Spleen (tissue), 11 donors: Measurements from ENCODE around the gene TMEM208. TPM values are rescaled to one million over a fixed set of nuclear protein-coding genes. Genes with fewer than 3 reads are reported as not detected.

Experiments used
- DNase-seq: peaks from one replicate; pipeline ENCODE4 v3.0.0-alpha.2; 2020
- H3K27ac ChIP-seq, 8 donors: fragments of 200-600 bp; sonication (generic) in 7 of 8; 1 replicate in 4 of 8; 2 replicates in 4 of 8; pipeline versions ENCODE4 v1.5.0 to v1.8.0; 2016 to 2021; ENCODE audit warnings: inconsistent platforms in 4 of 8, mild to moderate bottlenecking in 4 of 8, moderate library complexity in 1 of 8
- H3K27me3 ChIP-seq, 7 donors: fragments of 200-600 bp; sonication (generic) in 6 of 7; replicated peaks in 1 of 7; 1 replicate in 4 of 7; 2 replicates in 3 of 7; pipeline versions ENCODE4 v1.5.0 to v1.8.0; 2016 to 2021; ENCODE audit warnings: inconsistent platforms in 3 of 7, mild to moderate bottlenecking in 1 of 7
- H3K36me3 ChIP-seq, 6 donors: fragments of 200-600 bp; sonication (generic) in 5 of 6; 1 replicate in 4 of 6; 2 replicates in 2 of 6; pipeline versions ENCODE4 v1.5.0 to v1.8.0; 2016 to 2021; ENCODE audit warnings: inconsistent platforms in 2 of 6
- H3K4me1 ChIP-seq, 6 donors: fragments of 200-600 bp; sonication (generic) in 5 of 6; 1 replicate in 3 of 6; 2 replicates in 3 of 6; pipeline versions ENCODE4 v1.5.0 to v1.8.0; 2016 to 2021; ENCODE audit warnings: inconsistent platforms in 3 of 6
- H3K4me3 ChIP-seq, 8 donors: fragments of 200-600 bp; sonication (generic) in 7 of 8; 1 replicate in 4 of 8; 2 replicates in 4 of 8; pipeline versions ENCODE4 v1.5.0 to v1.8.0; 2016 to 2021; ENCODE audit warnings: inconsistent platforms in 4 of 8, mild to moderate bottlenecking in 4 of 8, moderate library complexity in 2 of 8
- H3K9me3 ChIP-seq, 8 donors: fragments of 200-600 bp; sonication (generic) in 7 of 8; 1 replicate in 4 of 8; 2 replicates in 4 of 8; pipeline versions ENCODE4 v1.5.0 to v1.8.0; 2016 to 2021; ENCODE audit warnings: inconsistent platforms in 4 of 8
- CTCF ChIP-seq, 11 experiments: fragments of 200-600 bp in 7 of 11; fragments of 450-650 bp in 4 of 11; sonication (generic) in 4 of 11; IDR thresholded peaks in 8 of 11; conservative IDR thresholded peaks in 3 of 11; 1 replicate in 7 of 11; 2 replicates in 4 of 11; pipeline versions ENCODE4 v1.4.0 to v1.8.0; 2016 to 2021; ENCODE audit warnings: antibody characterized with exemption in 11 of 11, inconsistent platforms in 4 of 11, mild to moderate bottlenecking in 1 of 11
- POLR2A ChIP-seq, 3 donors: fragments of 450-650 bp; IDR thresholded peaks; one replicate each; pipeline ENCODE4 v1.5.1; 2017; ENCODE audit warnings: antibody characterized with exemption in 3 of 3, mild to moderate bottlenecking in 1 of 3
- POLR2AphosphoS5 ChIP-seq, 3 donors: sonication (generic); formaldehyde crosslinking; IDR thresholded peaks; one replicate each; pipeline ENCODE4 v1.5.1; 2017; ENCODE audit warnings: antibody characterized with exemption in 3 of 3
- WGBS, 5 donors: extraction: QIAGEN DNeasy Blood & Tissue Kit in 3 of 5; methylation state at CpG; one replicate each; pipeline versions ENCODE4 v1.1.5 to v1.1.7; 2013 to 2018; 5-methylcytosine and 5-hydroxymethylcytosine counted together
- intact Hi-C: fragments of 100-400 bp; cut with DNase I; formaldehyde crosslinking; loops from one replicate; pipeline ENCODE4 v1.15.0; 2023; ENCODE audit warnings: low total_unique reads
- polyA plus RNA-seq, 3 donors: library from polyadenylated mRNA; stranded (reverse); fragments of 200-250 nt; gene quantifications; one replicate each; pipeline ENCODE4 v1.2.1, GENCODE V29; 2013
- total RNA-seq, 7 donors: library from RNA; depleted of rRNA in 3 of 7; stranded (reverse); fragments of >200 nt in 3 of 7; fragmentation: NEBNext Ultra II Directional in 4 of 7; extraction: Animal tissue kit (Norgen Biotek cat#: 25700) in 4 of 7; gene quantifications; one replicate each; pipeline versions ENCODE4 v1.1.0 to v1.2.1, GENCODE V29; 2016 to 2021
- donor health status: healthy with polysubstance abuse.
- donor health status: DM: no; HTN: no; CAD: no; lungs with moderate emphysema.
- donor health status: DM: no; HTN: no; CAD: no.
- donor health status: Bipolar disorder and iron deficiency.
- donor health status: healthy.
- donor health status: DM: no; HTN: no; CAD: no.
- donor health status: DM: yes; HTN: yes; CAD: no.

The TMEM208 gene
- total and polyA plus RNA-seq, 10 donors: 28.1 to 68.7 (median 35.8) TPM

GRCh38 chr16:67193536-67193935, 33.4 kb upstream of the TMEM208 start:
- peak overlapping the region in 5 of 8 donors; percentile 73 to 99 (median 95) for H3K4me3 ChIP-seq
- DNase-seq: no peak
- intact Hi-C loops: no loop called here
- H3K9me3 ChIP-seq: no peaks in the 10 kb centered on the region
- peaks cover 32 to 89% (median 52%) of the 10 kb centered on the region in 6 donors for H3K4me1 ChIP-seq
- no peaks in the 10 kb centered on the region for H3K27me3 ChIP-seq
- TF ChIP-seq POLR2A (IDR thresholded peaks at IDR 0.05) (no peak), POLR2AphosphoS5 (IDR thresholded peaks at IDR 0.05) (no peak), CTCF (IDR thresholded peaks at IDR 0.05 in 8 of 11, conservative IDR thresholded peaks at IDR 0.05 in 3 of 11) (no peak)
- H3K27ac ChIP-seq: peak overlapping the region in 3 of 8 donors; percentile 87 to 95 (median 88)
- H3K36me3 ChIP-seq: peaks cover 0 to 57% (median 47%) of the 10 kb centered on the region in 6 donors

- no peaks in the 10 kb centered on the region for H3K9me3 ChIP-seq
- DNase-seq: no peak
- TF ChIP-seq POLR2A (IDR thresholded peaks at IDR 0.05): no peak
- no peak for TF ChIP-seq CTCF (IDR thresholded peaks at IDR 0.05 in 8 of 11, conservative IDR thresholded peaks at IDR 0.05 in 3 of 11)
- TF ChIP-seq POLR2AphosphoS5 (IDR thresholded peaks at IDR 0.05): peak in 1 of 3 donors; percentile 40
- H3K36me3 ChIP-seq: peaks cover 0 to 64% (median 53%) of the 10 kb centered on the region in 6 donors
- intact Hi-C loops: no loop called here
- 78 to 97% (median 86%) methylated on average over 3 to 6 of the region's 6 CpGs for WGBS, 5 donors
- peak overlapping the region in 1 of 8 donors; percentile 95 for H3K27ac ChIP-seq
- no peaks in the 10 kb centered on the region for H3K27me3 ChIP-seq
- H3K4me3 ChIP-seq: peak overlapping the region in 1 of 8 donors; percentile 3
- peaks cover 33 to 87% (median 51%) of the 10 kb centered on the region in 6 donors for H3K4me1 ChIP-seq
Measured at GRCh38 chr16:67194260-67194659, 32.7 kb upstream of the TMEM208 start.

GRCh38 chr16:67195676-67196075, 31.3 kb upstream of the TMEM208 start:
- TF ChIP-seq POLR2AphosphoS5 (IDR thresholded peaks at IDR 0.05): peak in 1 of 3 donors; percentile 14
- no peak for TF ChIP-seq CTCF (IDR thresholded peaks at IDR 0.05 in 8 of 11, conservative IDR thresholded peaks at IDR 0.05 in 3 of 11)
- TF ChIP-seq POLR2A (IDR thresholded peaks at IDR 0.05): no peak
- DNase-seq: no peak
- no peaks in the 10 kb centered on the region for H3K9me3 ChIP-seq
- H3K36me3 ChIP-seq: peaks cover 0 to 78% (median 61%) of the 10 kb centered on the region in 6 donors
- no peaks in the 10 kb centered on the region for H3K27me3 ChIP-seq
- intact Hi-C loops: no loop called here
- H3K4me3 ChIP-seq: no peak overlapping the region
- H3K4me1 ChIP-seq: peaks cover 31 to 85% (median 50%) of the 10 kb centered on the region in 6 donors
- WGBS, 5 donors: 80 to 89% (median 88%) methylated on average over 5 of the region's 5 CpGs
- H3K27ac ChIP-seq: no peak overlapping the region

- Histone ChIP-seq H3K36me3 (peaks cover 0 to 90% (median 72%) of the 10 kb centered on the region in 6 donors), H3K4me3 (no peak overlapping the region), H3K9me3 (no peaks in the 10 kb centered on the region), H3K4me1 (peaks cover 19 to 73% (median 39%) of the 10 kb centered on the region in 6 donors), H3K27me3 (no peaks in the 10 kb centered on the region), H3K27ac (no peak overlapping the region)
- no peak for DNase-seq
- intact Hi-C loops: no loop called here
- WGBS, 5 donors: 80 to 100% (median 96%) methylated on average over 1 of the region's 1 CpG
- no peak for TF ChIP-seq POLR2AphosphoS5 (IDR thresholded peaks at IDR 0.05)
Measured at GRCh38 chr16:67196881-67197280, 30.0 kb upstream of the TMEM208 start.
